Neural progenitor cell (in vitro differentiated cells): ENCODE data around the gene TCERG1L. TPM values are rescaled to one million over a fixed set of nuclear protein-coding genes. Genes with fewer than 3 reads are reported as not detected.

Source experiments
- DNase-seq: peaks from one replicate; pipeline ENCODE4 v3.0.0-alpha.2; 2016; ENCODE audit warnings: low spot score
- H2AFZ ChIP-seq: fragments of 200-600 bp; sonication (generic); replicated peaks from 2 replicates; pipeline ENCODE4 v1.6.1; 2016; ENCODE audit warnings: antibody characterized with exemption
- H3F3A ChIP-seq: fragments of 200-600 bp; sonication (generic); 2 replicates; pipeline ENCODE4 v1.6.1; 2016; ENCODE audit warnings: antibody characterized with exemption, low read depth
- H3K27ac ChIP-seq: fragments of 200-600 bp; sonication (generic); 2 replicates; pipeline ENCODE4 v1.5.1; 2016; ENCODE audit warnings: mild to moderate bottlenecking
- H3K27me3 ChIP-seq: fragments of 200-600 bp; sonication (generic); 2 replicates; pipeline ENCODE4 v1.6.1; 2016; ENCODE audit warnings: mild to moderate bottlenecking, moderate library complexity
- H3K36me3 ChIP-seq: fragments of 200-600 bp; sonication (generic); 2 replicates; pipeline ENCODE4 v1.5.1; 2016
- H3K4me1 ChIP-seq: fragments of 200-600 bp; sonication (generic); 2 replicates; pipeline ENCODE4 v1.6.1; 2016; ENCODE audit warnings: mixed run types
- H3K4me2 ChIP-seq: fragments of 200-600 bp; sonication (generic); 2 replicates; pipeline ENCODE4 v1.6.1; 2016
- H3K4me3 ChIP-seq: fragments of 200-600 bp; sonication (generic); 2 replicates; pipeline ENCODE4 v1.5.1; 2016
- H3K79me2 ChIP-seq: fragments of 200-600 bp; sonication (generic); 2 replicates; pipeline ENCODE4 v1.6.1; 2016; ENCODE audit warnings: low read depth
- H3K9ac ChIP-seq: fragments of 200-600 bp; sonication (generic); 2 replicates; pipeline ENCODE4 v1.6.1; 2016
- H3K9me3 ChIP-seq: fragments of 200-600 bp; sonication (generic); 2 replicates; pipeline ENCODE4 v1.5.1; 2016; ENCODE audit warnings: low read depth
- H4K20me1 ChIP-seq: fragments of 200-600 bp; sonication (generic); 2 replicates; pipeline ENCODE4 v1.6.1; 2016; ENCODE audit warnings: low read depth
- H3K27ac Mint-ChIP-seq: 3 replicates; pipeline ENCODE4 v1.8.0; 2021; ENCODE audit warnings: mixed read lengths
- H3K27me3 Mint-ChIP-seq: 2 replicates; pipeline ENCODE4 v1.8.0; 2022; ENCODE audit warnings: low read depth, mild to moderate bottlenecking, inconsistent platforms, moderate library complexity, mixed read lengths; ENCODE audit not compliant: insufficient read depth
- H3K36me3 Mint-ChIP-seq: 3 replicates; pipeline ENCODE4 v1.8.0; 2021; ENCODE audit warnings: mixed read lengths
- H3K4me1 Mint-ChIP-seq: 3 replicates; pipeline ENCODE4 v1.8.0; 2021; ENCODE audit warnings: mixed read lengths
- H3K4me3 Mint-ChIP-seq: 3 replicates; pipeline ENCODE4 v1.8.0; 2021; ENCODE audit warnings: mild to moderate bottlenecking, moderate library complexity, mixed read lengths
- H3K9me3 Mint-ChIP-seq: 3 replicates; pipeline ENCODE4 v1.8.0; 2020; ENCODE audit warnings: mixed read lengths
- EZH2 ChIP-seq: fragments of 200-600 bp; sonication (generic); IDR thresholded peaks from 2 replicates; pipeline ENCODE4 v1.6.1; 2017; ENCODE audit warnings: antibody characterized with exemption, mild to moderate bottlenecking, moderate library complexity
- EZH2phosphoT487 ChIP-seq: fragments of 200-600 bp; sonication (generic); IDR thresholded peaks from 2 replicates; pipeline ENCODE4 v1.6.1; 2017; ENCODE audit warnings: antibody characterized with exemption
- total RNA-seq: library from RNA; depleted of rRNA; stranded (reverse); fragments of >200 nt; gene quantifications from 2 replicates; pipeline ENCODE4 v1.2.3, GENCODE V29; 2015; ENCODE audit warnings: low replicate concordance
- TF ChIP-seq, protein P1 (sequence below): fragments of 200-600 bp; sonication (generic); IDR thresholded peaks from 2 replicates; pipeline ENCODE4 v1.5.1; 2017; ENCODE audit warnings: antibody characterized with exemption, mild to moderate bottlenecking

The TCERG1L gene
- total RNA-seq, 1 donor from 2014 or later: 1.8 TPM

DNA sequence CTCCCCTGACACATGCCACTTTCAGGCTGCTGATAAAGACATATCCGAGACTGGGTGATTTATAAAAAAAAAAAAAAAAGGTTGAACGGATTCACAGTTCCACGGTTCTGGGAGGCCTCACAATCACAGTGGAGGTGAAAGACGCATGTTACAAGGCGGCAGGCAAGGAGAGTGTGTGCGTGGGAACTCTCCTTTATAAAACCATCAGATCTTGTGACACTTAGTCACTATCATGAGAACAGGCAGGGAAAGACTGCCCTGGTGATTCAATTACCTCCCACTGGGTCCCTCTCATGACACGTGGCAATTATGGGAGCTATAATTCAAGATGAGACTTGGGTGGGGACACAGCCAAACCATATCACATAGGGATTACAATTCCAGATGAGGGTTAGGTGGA, 181.5 kb downstream of the TCERG1L start:
- no peak overlapping the region for H3K27ac Mint-ChIP-seq
- TF ChIP-seq, protein P1, sequence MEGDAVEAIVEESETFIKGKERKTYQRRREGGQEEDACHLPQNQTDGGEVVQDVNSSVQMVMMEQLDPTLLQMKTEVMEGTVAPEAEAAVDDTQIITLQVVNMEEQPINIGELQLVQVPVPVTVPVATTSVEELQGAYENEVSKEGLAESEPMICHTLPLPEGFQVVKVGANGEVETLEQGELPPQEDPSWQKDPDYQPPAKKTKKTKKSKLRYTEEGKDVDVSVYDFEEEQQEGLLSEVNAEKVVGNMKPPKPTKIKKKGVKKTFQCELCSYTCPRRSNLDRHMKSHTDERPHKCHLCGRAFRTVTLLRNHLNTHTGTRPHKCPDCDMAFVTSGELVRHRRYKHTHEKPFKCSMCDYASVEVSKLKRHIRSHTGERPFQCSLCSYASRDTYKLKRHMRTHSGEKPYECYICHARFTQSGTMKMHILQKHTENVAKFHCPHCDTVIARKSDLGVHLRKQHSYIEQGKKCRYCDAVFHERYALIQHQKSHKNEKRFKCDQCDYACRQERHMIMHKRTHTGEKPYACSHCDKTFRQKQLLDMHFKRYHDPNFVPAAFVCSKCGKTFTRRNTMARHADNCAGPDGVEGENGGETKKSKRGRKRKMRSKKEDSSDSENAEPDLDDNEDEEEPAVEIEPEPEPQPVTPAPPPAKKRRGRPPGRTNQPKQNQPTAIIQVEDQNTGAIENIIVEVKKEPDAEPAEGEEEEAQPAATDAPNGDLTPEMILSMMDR: no peak
- TF ChIP-seq EZH2phosphoT487 (no peak), EZH2 (no peak)
- Histone ChIP-seq H4K20me1 (no peaks in the 10 kb centered on the region), H3K27ac (no peak overlapping the region), H3K27me3 (no peaks in the 10 kb centered on the region), H3K9me3 (no peaks in the 10 kb centered on the region), H3K79me2 (no peaks in the 10 kb centered on the region), H3K4me2 (no peak overlapping the region), H2AFZ (no peak overlapping the region), H3F3A (peaks cover 13% of the 10 kb centered on the region), H3K36me3 (no peaks in the 10 kb centered on the region), H3K4me3 (no peak overlapping the region), H3K4me1 (peaks cover 15% of the 10 kb centered on the region), H3K9ac (no peak overlapping the region)
- H3K27me3 Mint-ChIP-seq: peaks cover 2% of the 10 kb centered on the region
- H3K4me3 Mint-ChIP-seq: no peak overlapping the region
- DNase-seq: no peak
- no peaks in the 10 kb centered on the region for H3K36me3 Mint-ChIP-seq
- no peaks in the 10 kb centered on the region for H3K4me1 Mint-ChIP-seq
- no peaks in the 10 kb centered on the region for H3K9me3 Mint-ChIP-seq

DNA sequence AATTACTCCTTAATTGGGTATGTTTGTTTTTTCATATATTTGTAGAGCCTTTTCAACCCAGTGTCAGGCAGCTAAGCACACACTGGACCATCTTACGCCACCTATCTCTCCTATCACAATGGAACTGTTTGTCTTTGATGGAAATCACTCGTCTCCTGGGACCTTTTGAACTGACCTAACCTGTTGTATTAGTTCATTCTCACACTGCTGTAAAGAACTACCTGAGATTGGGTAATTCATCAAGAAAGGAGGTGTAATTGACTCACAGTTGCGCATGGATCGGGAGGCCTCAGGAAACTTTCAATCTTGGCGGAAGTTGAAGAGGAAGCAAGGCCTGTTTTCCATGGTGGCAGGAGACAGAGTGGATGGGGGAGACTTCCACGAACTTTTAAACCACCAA, 182.0 kb downstream of the TCERG1L start:
- Histone ChIP-seq H3K9ac (no peak overlapping the region), H3K9me3 (no peaks in the 10 kb centered on the region), H3K4me2 (no peak overlapping the region), H3K27ac (no peak overlapping the region), H2AFZ (no peak overlapping the region), H4K20me1 (no peaks in the 10 kb centered on the region), H3K4me3 (no peak overlapping the region), H3K4me1 (peaks cover 15% of the 10 kb centered on the region), H3K36me3 (no peaks in the 10 kb centered on the region), H3F3A (peaks cover 13% of the 10 kb centered on the region), H3K27me3 (no peaks in the 10 kb centered on the region), H3K79me2 (no peaks in the 10 kb centered on the region)
- TF ChIP-seq, protein P1: no peak
- TF ChIP-seq EZH2phosphoT487: no peak
- TF ChIP-seq EZH2: no peak
- H3K4me3 Mint-ChIP-seq: no peak overlapping the region
- no peak for DNase-seq
- no peaks in the 10 kb centered on the region for H3K36me3 Mint-ChIP-seq
- H3K27me3 Mint-ChIP-seq: peaks cover 2% of the 10 kb centered on the region
- no peaks in the 10 kb centered on the region for H3K4me1 Mint-ChIP-seq
- no peak overlapping the region for H3K27ac Mint-ChIP-seq
- no peaks in the 10 kb centered on the region for H3K9me3 Mint-ChIP-seq

DNA sequence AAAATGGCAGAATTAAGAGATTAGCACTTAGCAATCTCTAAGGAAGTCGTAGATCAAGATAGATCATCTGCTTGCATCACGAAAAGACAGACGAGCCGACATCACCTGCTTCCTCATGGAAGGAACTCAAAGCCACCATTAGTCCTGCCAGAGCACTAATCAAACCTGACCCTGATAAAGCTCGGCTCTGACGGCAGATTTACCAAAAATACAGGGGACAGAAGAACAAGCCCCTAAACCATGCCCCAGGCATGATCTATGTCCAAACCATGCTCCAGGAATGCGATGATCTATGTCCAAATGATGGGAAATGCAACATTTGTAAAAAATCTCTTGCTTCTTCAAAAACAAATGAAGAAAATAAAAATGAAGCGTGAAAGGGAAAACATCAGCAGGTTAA, 182.8 kb downstream of the TCERG1L start:
- H3K4me3 Mint-ChIP-seq: no peak overlapping the region
- Histone ChIP-seq H3K36me3 (no peaks in the 10 kb centered on the region), H4K20me1 (no peaks in the 10 kb centered on the region), H3K27ac (no peak overlapping the region), H3K4me1 (peaks cover 15% of the 10 kb centered on the region), H3K79me2 (no peaks in the 10 kb centered on the region), H3K9ac (no peak overlapping the region), H2AFZ (no peak overlapping the region), H3K9me3 (no peaks in the 10 kb centered on the region), H3K4me2 (no peak overlapping the region), H3F3A (peaks cover 13% of the 10 kb centered on the region), H3K27me3 (no peaks in the 10 kb centered on the region), H3K4me3 (no peak overlapping the region)
- H3K27me3 Mint-ChIP-seq: peaks cover 2% of the 10 kb centered on the region
- no peaks in the 10 kb centered on the region for H3K36me3 Mint-ChIP-seq
- no peaks in the 10 kb centered on the region for H3K9me3 Mint-ChIP-seq
- no peak for DNase-seq
- no peak overlapping the region for H3K27ac Mint-ChIP-seq
- TF ChIP-seq EZH2 (no peak), EZH2phosphoT487 (no peak)
- TF ChIP-seq, protein P1: no peak
- H3K4me1 Mint-ChIP-seq: no peaks in the 10 kb centered on the region

DNA sequence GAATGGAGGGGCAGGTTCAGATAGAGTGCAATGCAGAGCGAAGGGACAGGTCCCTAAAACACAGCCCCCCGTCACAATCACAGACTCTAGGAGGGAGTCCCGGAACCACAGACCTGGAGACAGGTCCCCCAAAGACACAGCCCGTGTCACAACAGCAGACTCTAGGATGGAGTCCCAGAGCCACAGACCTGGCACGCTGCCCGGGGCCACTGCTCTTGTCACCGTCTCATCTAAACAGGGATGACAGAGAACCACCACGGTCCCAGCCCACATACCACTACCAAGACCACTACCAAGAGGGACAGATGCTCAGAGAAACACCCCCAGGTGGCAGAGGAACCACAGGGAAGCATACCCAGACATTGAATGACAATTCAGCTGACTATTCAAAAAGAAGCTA, 183.9 kb downstream of the TCERG1L start:
- Histone ChIP-seq H3F3A (peaks cover 13% of the 10 kb centered on the region), H3K4me1 (peaks cover 15% of the 10 kb centered on the region), H4K20me1 (no peaks in the 10 kb centered on the region), H3K9me3 (no peaks in the 10 kb centered on the region), H3K4me2 (no peak overlapping the region), H3K4me3 (no peak overlapping the region), H3K27ac (no peak overlapping the region), H3K79me2 (no peaks in the 10 kb centered on the region), H3K27me3 (no peaks in the 10 kb centered on the region), H3K36me3 (no peaks in the 10 kb centered on the region), H3K9ac (no peak overlapping the region), H2AFZ (no peak overlapping the region)
- no peaks in the 10 kb centered on the region for H3K9me3 Mint-ChIP-seq
- H3K27me3 Mint-ChIP-seq: peaks cover 2% of the 10 kb centered on the region
- H3K4me3 Mint-ChIP-seq: no peak overlapping the region
- no peak for DNase-seq
- TF ChIP-seq EZH2phosphoT487 (no peak), EZH2 (no peak)
- TF ChIP-seq, protein P1: no peak
- no peaks in the 10 kb centered on the region for H3K36me3 Mint-ChIP-seq
- H3K4me1 Mint-ChIP-seq: no peaks in the 10 kb centered on the region
- H3K27ac Mint-ChIP-seq: no peak overlapping the region
